Omental fat pad (tissue), 4 donors: ENCODE results near the gene RAB7A. TPM values are rescaled to one million over a fixed set of nuclear protein-coding genes. Genes with fewer than 3 reads are reported as not detected.

Experiments
- ATAC-seq: fragments of 150-250 bp; one replicate; pipeline ENCODE4 v1.9.1; 2016; ENCODE audit warnings: mild to moderate bottlenecking, moderate library complexity; ENCODE audit not compliant: low FRiP score
- DNase-seq: peaks from one replicate; pipeline ENCODE4 v3.0.0-alpha.2; 2019; ENCODE audit warnings: low spot score
- CTCF ChIP-seq, 3 donors: fragments of 450-650 bp; IDR thresholded peaks; one replicate each; pipeline ENCODE4 v1.5.1; 2016 to 2017; ENCODE audit warnings: antibody characterized with exemption in 3 of 3, mild to moderate bottlenecking in 3 of 3, moderate library complexity in 2 of 3
- total RNA-seq, 4 donors: library from RNA; depleted of rRNA; stranded (reverse); fragments of >200 nt; gene quantifications; one replicate each; pipeline ENCODE4 v1.1.0, GENCODE V29; 2016

Gene RAB7A
- total RNA-seq = 100 to 1,000 TPM; 125 to 170 (median 135) TPM

DNA sequence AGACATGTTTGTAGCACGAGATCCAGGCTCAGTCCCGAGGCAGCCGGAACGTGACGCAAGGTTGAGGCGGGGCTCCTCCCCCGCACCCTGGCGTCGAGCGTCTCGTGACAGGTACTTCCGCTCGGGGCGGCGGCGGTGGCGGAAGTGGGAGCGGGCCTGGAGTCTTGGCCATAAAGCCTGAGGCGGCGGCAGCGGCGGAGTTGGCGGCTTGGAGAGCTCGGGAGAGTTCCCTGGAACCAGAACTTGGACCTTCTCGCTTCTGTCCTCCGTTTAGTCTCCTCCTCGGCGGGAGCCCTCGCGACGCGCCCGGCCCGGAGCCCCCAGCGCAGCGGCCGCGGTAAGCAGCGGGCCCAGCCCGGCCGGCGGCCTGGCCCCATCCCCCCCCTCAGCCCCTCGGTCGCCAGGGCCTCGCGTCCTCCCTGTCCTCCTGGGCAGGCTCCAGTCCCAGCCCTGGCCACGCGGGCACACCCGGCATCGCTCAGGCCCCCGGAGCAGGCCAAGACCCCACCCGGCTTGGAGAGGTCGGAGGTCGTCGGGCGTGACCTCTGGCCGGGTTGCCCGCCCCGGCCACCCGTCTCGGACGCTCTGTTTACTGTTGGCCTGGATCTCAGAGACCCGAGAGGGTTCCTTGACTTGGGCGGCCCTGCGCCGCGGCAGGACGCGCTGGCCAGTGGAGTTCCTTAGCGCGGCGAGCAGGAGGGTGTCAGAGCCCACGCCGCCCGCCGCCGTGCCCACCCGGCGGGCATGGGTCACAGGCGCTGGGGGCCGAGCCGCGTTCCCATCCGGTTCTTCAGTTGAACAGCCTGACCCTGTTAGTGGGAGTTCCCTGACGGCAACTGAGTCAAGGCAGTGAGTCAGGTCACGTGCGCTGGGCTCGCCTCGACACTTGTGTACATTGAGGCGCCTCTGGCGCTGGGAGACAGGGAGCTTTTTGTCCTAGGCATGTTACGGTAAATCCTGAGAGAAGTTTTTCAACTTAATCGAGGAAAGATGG lies at the start of gene RAB7A:
TSS of gene RAB7A (plus strand) at position 161 of the 994 bp plus-strand sequence. CDS start 69,185 bp downstream, outside the sequence.
- ATAC-seq (peak; percentile 90), DNase-seq (peak; percentile 93)
- TF ChIP-seq CTCF (IDR thresholded peaks at IDR 0.05) = no peak

DNA sequence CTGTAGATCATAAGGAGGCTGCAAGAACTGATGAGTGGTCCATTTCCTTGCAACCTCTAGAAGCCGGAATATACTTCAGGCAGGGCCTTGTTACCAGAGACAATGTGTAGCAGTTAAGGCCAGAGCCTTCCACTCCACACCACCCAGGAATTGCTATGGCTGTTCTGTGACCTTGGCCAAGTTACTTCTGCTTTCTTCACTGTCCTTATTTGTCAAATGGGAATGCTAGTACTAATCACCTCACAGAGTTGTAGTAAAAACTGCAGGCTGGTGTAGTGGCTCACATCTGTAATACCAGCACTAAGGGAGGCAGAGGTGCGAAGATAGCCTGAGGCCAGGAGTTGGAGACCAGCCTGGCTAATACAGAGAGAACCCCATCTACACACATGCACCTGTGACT lies 46.6 kb upstream of the RAB7A start:
- DNase-seq = no peak
- TF ChIP-seq CTCF (IDR thresholded peaks at IDR 0.05) = no peak
- no peak for ATAC-seq

DNA sequence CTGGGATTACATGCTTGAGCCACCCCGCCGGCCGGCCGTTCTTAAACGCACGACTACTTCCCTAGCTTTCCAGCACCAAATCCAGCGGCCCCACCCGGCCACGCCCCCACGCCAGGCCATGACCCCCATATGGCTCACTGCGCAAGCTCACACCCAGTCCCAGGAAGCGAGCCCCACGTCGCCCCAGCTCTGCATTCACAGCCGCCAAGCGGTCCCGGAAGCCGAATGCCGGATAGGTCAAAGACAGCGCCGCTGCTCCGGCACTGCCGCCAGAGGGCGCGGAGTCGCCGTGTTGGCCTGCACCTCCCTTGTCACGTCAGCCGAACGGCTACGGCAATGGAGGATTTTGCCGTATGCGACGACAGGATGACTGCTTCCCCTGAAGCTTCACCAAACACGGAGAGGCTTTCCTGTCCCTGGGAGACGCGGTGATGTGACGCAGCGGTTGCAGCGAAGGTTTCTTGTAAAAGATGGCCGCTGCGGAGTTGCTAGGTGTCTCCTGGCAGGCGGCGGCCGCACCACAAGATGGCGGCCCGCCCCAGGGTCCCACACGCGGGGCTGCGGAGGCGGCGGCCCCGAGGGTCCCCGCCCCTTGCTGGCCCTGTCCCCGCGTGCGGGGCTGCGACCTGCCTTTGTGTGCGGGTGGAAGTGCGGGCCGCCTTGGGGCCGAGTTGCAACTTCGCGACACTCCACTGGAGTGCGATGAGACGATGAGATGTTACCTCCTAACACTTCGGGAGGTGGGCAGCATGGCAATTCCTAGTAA lies 45.2 kb upstream of the RAB7A start:
- ATAC-seq (peak; percentile 100), DNase-seq (peak; percentile 93)
- peak in 2 of 3 donors; percentile 91 to 99 for TF ChIP-seq CTCF (IDR thresholded peaks at IDR 0.05)

- no peak for TF ChIP-seq CTCF (IDR thresholded peaks at IDR 0.05)
- DNase-seq = no peak
- no peak for ATAC-seq
Observed at GRCh38 chr3:128681369-128681829, 44.6 kb upstream of the RAB7A start.

GRCh38 chr3:128683957-128684356 lies 42.0 kb upstream of the RAB7A start:
- no peak for TF ChIP-seq CTCF (IDR thresholded peaks at IDR 0.05)
- DNase-seq = no peak
- no peak for ATAC-seq

DNA sequence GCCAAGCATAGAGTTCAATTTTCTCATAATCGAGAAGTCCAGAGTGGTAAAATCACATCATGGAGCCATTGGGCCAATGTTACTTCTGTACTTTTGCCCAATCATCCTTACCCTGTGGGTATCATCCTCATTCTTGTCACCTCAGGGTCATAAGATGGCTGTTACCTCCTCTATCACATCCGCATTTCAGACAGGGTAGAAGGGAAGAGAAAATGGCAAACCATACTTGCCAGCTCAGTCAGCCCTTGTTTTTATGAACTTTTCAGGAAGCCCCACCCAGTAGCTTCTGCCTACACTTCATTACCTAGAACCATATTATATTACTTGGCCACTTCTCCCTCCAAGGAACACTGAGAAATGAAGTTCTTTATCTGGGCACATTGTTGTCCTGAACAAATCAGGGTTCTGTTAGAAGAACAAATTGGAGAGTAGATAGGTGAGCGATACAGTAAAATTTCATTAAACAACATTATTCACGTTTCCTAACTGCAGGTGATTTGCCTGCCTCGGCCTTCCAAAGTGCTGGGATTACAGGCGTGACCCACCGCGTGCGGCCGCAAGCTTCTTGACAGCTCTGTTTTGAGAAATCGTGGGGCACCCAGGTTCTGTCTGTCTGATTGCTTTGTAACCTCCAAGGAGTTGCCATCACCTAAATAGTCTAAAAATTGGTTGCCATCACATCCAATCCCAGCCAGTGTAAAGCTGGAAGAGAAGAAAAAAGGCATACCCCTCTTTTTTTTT lies 40.8 kb upstream of the RAB7A start:
- no peak for TF ChIP-seq CTCF (IDR thresholded peaks at IDR 0.05)
- no peak for DNase-seq
- ATAC-seq = no peak
